IMR-90 (cell line): ENCODE data around the gene SNX21. TPM values are rescaled to one million over a fixed set of nuclear protein-coding genes. Genes with fewer than 3 reads are reported as not detected.

Source experiments
- ATAC-seq: fragments of 200-7000 bp; cut with Tn5 transposase; 2 replicates; pipeline ENCODE4 v1.9.1; 2020; ENCODE audit warnings: low read depth, mild to moderate bottlenecking, moderate library complexity
- BruUV-seq: library from RNA; stranded (reverse); fragments of 400-500 nt; replicated peaks from 2 replicates; lab custom pipeline; 2021; lab: Mats Ljungman, UMichigan
- CTCF ChIA-PET: fragments of 300-600 bp; formaldehyde crosslinking; extraction: SDS; loops from one replicate; lab custom pipeline; 2021; ENCODE audit warnings: antibody characterized with exemption; lab: Yijun Ruan, JAX
- POLR2A ChIA-PET: fragments of 300-600 bp; sonication (Branson Sonifier 250); formaldehyde crosslinking; loops from one replicate; lab custom pipeline; 2022; ENCODE audit warnings: antibody characterized with exemption; ENCODE audit not compliant: unreplicated experiment; lab: Charles Lee
- DNase-seq: peaks from one replicate; pipeline ENCODE4 v3.0.0; 2013
- H2AFZ ChIP-seq: replicated peaks from 2 replicates; pipeline ENCODE3; 2013; ENCODE audit warnings: low read length, mild to moderate bottlenecking; ENCODE audit not compliant: poor library complexity
- H2AK5ac ChIP-seq: 2 replicates; pipeline ENCODE4 v1.6.1; 2013; ENCODE audit warnings: low read depth, low read length, inconsistent platforms
- H2AK9ac ChIP-seq: replicated peaks from 2 replicates; pipeline ENCODE3; 2013; ENCODE audit warnings: mild to moderate bottlenecking, low read depth, low read length, moderate library complexity; ENCODE audit not compliant: poor library complexity
- H2BK120ac ChIP-seq: 2 replicates; pipeline ENCODE4 v1.6.1; 2013; ENCODE audit warnings: low read depth, low read length, inconsistent platforms
- H2BK15ac ChIP-seq: 3 replicates; pipeline ENCODE4 v1.6.1; 2013; ENCODE audit warnings: low read depth, low read length, inconsistent platforms
- H2BK20ac ChIP-seq: 2 replicates; pipeline ENCODE4 v1.6.1; 2013; ENCODE audit warnings: low read depth, mild to moderate bottlenecking, inconsistent platforms, low read length, moderate library complexity
- H2BK5ac ChIP-seq: 2 replicates; pipeline ENCODE4 v1.6.1; 2013; ENCODE audit warnings: mild to moderate bottlenecking, low read depth, low read length, inconsistent platforms; ENCODE audit not compliant: poor library complexity, severe bottlenecking
- H3K14ac ChIP-seq: replicated peaks from 2 replicates; pipeline ENCODE4 v1.6.1; 2013; ENCODE audit warnings: low read depth, low read length, inconsistent platforms
- H3K18ac ChIP-seq: 2 replicates; pipeline ENCODE4 v1.6.1; 2013; ENCODE audit warnings: low read depth, low read length, control low read depth
- H3K23ac ChIP-seq: 2 replicates; pipeline ENCODE4 v1.6.1; 2013; ENCODE audit warnings: low read depth, low read length, inconsistent platforms
- H3K27ac ChIP-seq: 2 replicates; pipeline ENCODE4 v1.5.1; 2013; ENCODE audit warnings: mild to moderate bottlenecking, control low read depth, low read length; ENCODE audit not compliant: insufficient read depth
- H3K27me3 ChIP-seq: 2 replicates; pipeline ENCODE4 v1.6.1; 2013; ENCODE audit warnings: low read length; ENCODE audit not compliant: control insufficient read depth, insufficient read depth
- H3K36me3 ChIP-seq: 2 replicates; pipeline ENCODE4 v1.6.1; 2013; ENCODE audit warnings: low read length, mixed read lengths; ENCODE audit not compliant: control insufficient read depth, insufficient read depth
- H3K4ac ChIP-seq: 2 replicates; pipeline ENCODE4 v1.6.1; 2013; ENCODE audit warnings: low read depth, low read length, inconsistent platforms
- H3K4me1 ChIP-seq: 2 replicates; pipeline ENCODE4 v1.6.1; 2013; ENCODE audit warnings: low read length, mixed read lengths; ENCODE audit not compliant: control insufficient read depth, insufficient read depth
- H3K4me2 ChIP-seq: 2 replicates; pipeline ENCODE4 v1.6.1; 2013; ENCODE audit warnings: low read depth, mild to moderate bottlenecking, control low read depth, low read length, moderate library complexity
- H3K4me3 ChIP-seq: 2 replicates; pipeline ENCODE4 v1.5.1; 2013; ENCODE audit warnings: low read depth, mild to moderate bottlenecking, control low read depth, low read length, moderate library complexity; ENCODE audit not compliant: insufficient read depth
- H3K56ac ChIP-seq: 2 replicates; pipeline ENCODE4 v1.6.1; 2013; ENCODE audit warnings: low read length, inconsistent platforms; ENCODE audit not compliant: insufficient read depth; ENCODE audit errors: extremely low read depth
- H3K79me1 ChIP-seq, 2 experiments: 2 replicates each; pipeline ENCODE4 v1.6.1; 2013; ENCODE audit warnings: low read length in 2 of 2, inconsistent platforms in 1 of 2, low read depth in 1 of 2
- H3K9ac ChIP-seq: 2 replicates; pipeline ENCODE4 v1.6.1; 2013; ENCODE audit warnings: low read depth, low read length, control low read depth
- H3K9me1 ChIP-seq: 2 replicates; pipeline ENCODE4 v1.6.1; 2013; ENCODE audit warnings: low read length, inconsistent platforms; ENCODE audit not compliant: insufficient read depth
- H3K9me3 ChIP-seq: 2 replicates; pipeline ENCODE4 v1.6.1; 2013; ENCODE audit warnings: low read length; ENCODE audit not compliant: control insufficient read depth, insufficient read depth
- H4K20me1 ChIP-seq: 2 replicates; pipeline ENCODE4 v1.6.1; 2013; ENCODE audit warnings: low read length, inconsistent platforms; ENCODE audit not compliant: insufficient read depth
- H4K5ac ChIP-seq: 2 replicates; pipeline ENCODE4 v1.6.1; 2013; ENCODE audit warnings: mild to moderate bottlenecking, low read depth, low read length, control low read depth
- H4K8ac ChIP-seq, 2 experiments: 2 replicates each; pipeline ENCODE4 v1.6.1; 2013; ENCODE audit warnings: low read depth in 2 of 2, low read length in 2 of 2, control low read depth in 1 of 2, inconsistent platforms in 1 of 2
- H4K91ac ChIP-seq: 2 replicates; pipeline ENCODE4 v1.6.1; 2013; ENCODE audit warnings: low read depth, low read length, inconsistent platforms; ENCODE audit not compliant: insufficient read depth
- BHLHE40 ChIP-seq: fragments of 150-350 bp; IDR thresholded peaks from 2 replicates; pipeline ENCODE4 v1.6.1; 2016; ENCODE audit warnings: mild to moderate bottlenecking, low read depth, low read length
- CHD1 ChIP-seq: IDR thresholded peaks from 2 replicates; pipeline ENCODE4 v1.6.1; 2012; ENCODE audit warnings: low read depth, low read length, improper control_type of control experiment
- FOS ChIP-seq: fragments of 150-350 bp; IDR thresholded peaks from 2 replicates; pipeline ENCODE4 v1.6.1; 2016; ENCODE audit warnings: low read depth, low read length
- MAFK ChIP-seq: IDR thresholded peaks from 2 replicates; pipeline ENCODE4 v1.6.1; 2012; ENCODE audit warnings: low read depth, low read length, improper control_type of control experiment
- MAZ ChIP-seq: IDR thresholded peaks from 2 replicates; pipeline ENCODE4 v1.6.1; 2012; ENCODE audit warnings: low read depth, mild to moderate bottlenecking, low read length, improper control_type of control experiment, moderate library complexity, borderline replicate concordance
- MXI1 ChIP-seq: IDR thresholded peaks from 2 replicates; pipeline ENCODE4 v1.6.1; 2012; ENCODE audit warnings: low read depth, mild to moderate bottlenecking, low read length, moderate library complexity, borderline replicate concordance
- NFE2L2 ChIP-seq: fragments of 150-350 bp; IDR thresholded peaks from 2 replicates; pipeline ENCODE4 v1.6.1; 2016; ENCODE audit warnings: low read depth, mild to moderate bottlenecking, low read length
- POLR2A ChIP-seq: IDR thresholded peaks from 2 replicates; pipeline ENCODE4 v1.6.1; 2012; ENCODE audit warnings: mild to moderate bottlenecking, low read depth, low read length
- RAD21 ChIP-seq: IDR thresholded peaks from 2 replicates; pipeline ENCODE4 v1.6.1; 2012; ENCODE audit warnings: low read length, improper control_type of control experiment
- RCOR1 ChIP-seq: IDR thresholded peaks from 2 replicates; pipeline ENCODE4 v1.6.1; 2012; ENCODE audit warnings: mild to moderate bottlenecking, low read length, improper control_type of control experiment; ENCODE audit not compliant: insufficient replicate concordance
- RFX5 ChIP-seq: IDR thresholded peaks from 2 replicates; pipeline ENCODE4 v1.8.0; 2012; ENCODE audit warnings: low read depth, mild to moderate bottlenecking, low read length, moderate library complexity
- SMC3 ChIP-seq: fragments of 150-350 bp; IDR thresholded peaks from 2 replicates; pipeline ENCODE4 v1.6.1; 2016; ENCODE audit warnings: low read depth, mild to moderate bottlenecking, antibody characterized with exemption, low read length, moderate library complexity
- WGBS, 2 experiments: methylation state at CpG; one replicate each; pipeline versions ENCODE4 v1.1.5 to v1.1.7; 2013; ENCODE audit warnings: missing lambda C conversion rate in 2 of 2; ENCODE audit not compliant: insufficient read length in 1 of 2; ENCODE audit errors: extremely low coverage in 2 of 2; 5-methylcytosine and 5-hydroxymethylcytosine counted together
- dilution Hi-C: fragments of 300-500 bp; cut with HindIII; formaldehyde crosslinking; loops from one replicate; pipeline ENCODE4 v1.14.3; 2018; ENCODE audit warnings: low sequenced_read_pairs; ENCODE audit not compliant: unreplicated experiment
- in situ Hi-C: fragments of 300-500 bp; cut with MboI; formaldehyde crosslinking; loops from 3 replicates; pipeline ENCODE4 v1.14.3; 2019; ENCODE audit warnings: low sequenced_read_pairs, inconsistent platforms, mixed read lengths
- intact Hi-C: fragments of 100-400 bp; cut with micrococcal nuclease; formaldehyde crosslinking; loops from 2 replicates; pipeline ENCODE4 v1.10.0; 2022
- polyA plus RNA-seq, 3 experiments: library from polyadenylated mRNA; depleted of rRNA; stranded (reverse); fragments of >200 nt; gene quantifications; 2 replicates each; pipeline ENCODE4 v1.2.3, GENCODE V29; 2012; ENCODE audit warnings: low replicate concordance in 1 of 3
- total RNA-seq: library from RNA; depleted of rRNA; stranded (reverse); fragments of >200 nt; gene quantifications from 2 replicates; pipeline ENCODE4 v1.2.3, GENCODE V29; 2012
- TF ChIP-seq, protein P1 (sequence below): conservative IDR thresholded peaks from 2 replicates; pipeline ENCODE4 v1.5.1; 2012; ENCODE audit warnings: mild to moderate bottlenecking, low read depth, low read length, improper control_type of control experiment
- TF ChIP-seq, protein P2 (sequence below): fragments of 150-350 bp; IDR thresholded peaks from 2 replicates; pipeline ENCODE4 v1.6.1; 2017; ENCODE audit warnings: mild to moderate bottlenecking, antibody characterized with exemption, low read length, low read depth
- TF ChIP-seq, protein P3 (sequence below): fragments of 150-350 bp; IDR thresholded peaks from 2 replicates; pipeline ENCODE4 v1.6.1; 2016; ENCODE audit warnings: low read depth, mild to moderate bottlenecking, low read length, moderate library complexity, borderline replicate concordance

Gene SNX21
- total and polyA plus RNA-seq, 2 of the 4 experiments (the other 2 are of a cell fraction) = 11.1 to 17.9 TPM

GRCh38 chr20:45840700-45841198 lies 7.2 kb downstream of the SNX21 start:
- no peak overlapping the region for H4K8ac ChIP-seq
- intact Hi-C loops = no loop called here
- H2AK9ac ChIP-seq = peak overlapping the region; percentile 13
- H3K56ac ChIP-seq = no peak overlapping the region
- H3K4ac ChIP-seq = no peak overlapping the region
- no peaks in the 10 kb centered on the region for H3K9me3 ChIP-seq
- no peak overlapping the region for H4K91ac ChIP-seq
- H3K18ac ChIP-seq = no peak overlapping the region
- H2BK15ac ChIP-seq = no peak overlapping the region
- H3K4me3 ChIP-seq = no peak overlapping the region
- no peak overlapping the region for H3K27ac ChIP-seq
- H2BK20ac ChIP-seq = no peak overlapping the region
- no peak overlapping the region for H2BK120ac ChIP-seq
- H3K9me1 ChIP-seq = peaks cover 19% of the 10 kb centered on the region
- in situ Hi-C loops = no loop called here
- no peak for TF ChIP-seq CHD1
- TF ChIP-seq SMC3 = no peak
- TF ChIP-seq, protein P1, sequence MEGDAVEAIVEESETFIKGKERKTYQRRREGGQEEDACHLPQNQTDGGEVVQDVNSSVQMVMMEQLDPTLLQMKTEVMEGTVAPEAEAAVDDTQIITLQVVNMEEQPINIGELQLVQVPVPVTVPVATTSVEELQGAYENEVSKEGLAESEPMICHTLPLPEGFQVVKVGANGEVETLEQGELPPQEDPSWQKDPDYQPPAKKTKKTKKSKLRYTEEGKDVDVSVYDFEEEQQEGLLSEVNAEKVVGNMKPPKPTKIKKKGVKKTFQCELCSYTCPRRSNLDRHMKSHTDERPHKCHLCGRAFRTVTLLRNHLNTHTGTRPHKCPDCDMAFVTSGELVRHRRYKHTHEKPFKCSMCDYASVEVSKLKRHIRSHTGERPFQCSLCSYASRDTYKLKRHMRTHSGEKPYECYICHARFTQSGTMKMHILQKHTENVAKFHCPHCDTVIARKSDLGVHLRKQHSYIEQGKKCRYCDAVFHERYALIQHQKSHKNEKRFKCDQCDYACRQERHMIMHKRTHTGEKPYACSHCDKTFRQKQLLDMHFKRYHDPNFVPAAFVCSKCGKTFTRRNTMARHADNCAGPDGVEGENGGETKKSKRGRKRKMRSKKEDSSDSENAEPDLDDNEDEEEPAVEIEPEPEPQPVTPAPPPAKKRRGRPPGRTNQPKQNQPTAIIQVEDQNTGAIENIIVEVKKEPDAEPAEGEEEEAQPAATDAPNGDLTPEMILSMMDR = no peak
- TF ChIP-seq FOS = no peak
- TF ChIP-seq, protein P2, sequence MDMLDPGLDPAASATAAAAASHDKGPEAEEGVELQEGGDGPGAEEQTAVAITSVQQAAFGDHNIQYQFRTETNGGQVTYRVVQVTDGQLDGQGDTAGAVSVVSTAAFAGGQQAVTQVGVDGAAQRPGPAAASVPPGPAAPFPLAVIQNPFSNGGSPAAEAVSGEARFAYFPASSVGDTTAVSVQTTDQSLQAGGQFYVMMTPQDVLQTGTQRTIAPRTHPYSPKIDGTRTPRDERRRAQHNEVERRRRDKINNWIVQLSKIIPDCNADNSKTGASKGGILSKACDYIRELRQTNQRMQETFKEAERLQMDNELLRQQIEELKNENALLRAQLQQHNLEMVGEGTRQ = no peak
- TF ChIP-seq BHLHE40 = no peak
- no peak for TF ChIP-seq RFX5
- TF ChIP-seq MAFK = no peak
- TF ChIP-seq RCOR1 = no peak
- TF ChIP-seq MAZ = no peak
- TF ChIP-seq NFE2L2 = no peak
- TF ChIP-seq, protein P3, sequence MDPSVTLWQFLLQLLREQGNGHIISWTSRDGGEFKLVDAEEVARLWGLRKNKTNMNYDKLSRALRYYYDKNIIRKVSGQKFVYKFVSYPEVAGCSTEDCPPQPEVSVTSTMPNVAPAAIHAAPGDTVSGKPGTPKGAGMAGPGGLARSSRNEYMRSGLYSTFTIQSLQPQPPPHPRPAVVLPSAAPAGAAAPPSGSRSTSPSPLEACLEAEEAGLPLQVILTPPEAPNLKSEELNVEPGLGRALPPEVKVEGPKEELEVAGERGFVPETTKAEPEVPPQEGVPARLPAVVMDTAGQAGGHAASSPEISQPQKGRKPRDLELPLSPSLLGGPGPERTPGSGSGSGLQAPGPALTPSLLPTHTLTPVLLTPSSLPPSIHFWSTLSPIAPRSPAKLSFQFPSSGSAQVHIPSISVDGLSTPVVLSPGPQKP = no peak
- no peak for TF ChIP-seq RAD21
- no peak for TF ChIP-seq POLR2A
- no peak for TF ChIP-seq MXI1
- H4K20me1 ChIP-seq = peaks cover 5% of the 10 kb centered on the region
- H3K23ac ChIP-seq = no peak overlapping the region
- H3K4me1 ChIP-seq = peaks cover 4% of the 10 kb centered on the region
- H2AFZ ChIP-seq = no peak overlapping the region
- no peaks in the 10 kb centered on the region for H3K27me3 ChIP-seq
- ChIA-PET POLR2A (no interaction called here), CTCF (no interaction called here)
- no TSS peak for BruUV-seq
- dilution Hi-C loops = no loop called here
- H3K79me1 ChIP-seq = peaks cover 11 to 24% of the 10 kb centered on the region in 2 experiments
- ATAC-seq (no peak), DNase-seq (no peak)
- no peak overlapping the region for H4K5ac ChIP-seq
- H3K14ac ChIP-seq = no peak overlapping the region
- H2BK5ac ChIP-seq = no peak overlapping the region
- no peak overlapping the region for H3K4me2 ChIP-seq
- H2AK5ac ChIP-seq = no peak overlapping the region
- peaks cover 57% of the 10 kb centered on the region for H3K36me3 ChIP-seq
- 95% methylated on average over 20 of the region's 25 CpGs; no CpG with 5 or more reads in 1 of the 2 experiments for WGBS, 2 experiments
- no peak overlapping the region for H3K9ac ChIP-seq
